Measurements from ENCODE around the gene GPC4. TPM values are rescaled to one million over a fixed set of nuclear protein-coding genes. Genes with fewer than 3 reads are reported as not detected.

Gene GPC4
- total and polyA plus RNA-seq, 7 donors, result 7.3 to 22.0 (median 12.3) TPM

- intact Hi-C loops (cut with DNase I), result no loop called here
- H3K9me3 ChIP-seq, result no peaks in the 10 kb centered on the region
- no peaks in the 10 kb centered on the region for H3K4me1 ChIP-seq
- no peaks in the 10 kb centered on the region for H3K36me3 ChIP-seq (ENCODE audit: insufficient read depth in 1 of 2, low read depth in 1 of 2)
- no peak for ATAC-seq
- DNase-seq, result no peak
- TF ChIP-seq CTCF (IDR thresholded peaks at IDR 0.05), result no peak
- H3K27ac ChIP-seq, result no peak overlapping the region
- WGBS, 3 donors, result 60 to 74% (median 72%) methylated on average over 11 of the region's 11 CpGs
- H3K27me3 ChIP-seq (ENCODE audit: insufficient read depth in 3 of 3, low read length in 2 of 3), result no peaks in the 10 kb centered on the region
- H3K4me3 ChIP-seq, result no peak overlapping the region
These were observed 24.9 kb upstream of the GPC4 start for GRCh38 chrX:133440081-133440796.

GRCh38 chrX:133437766-133438165 is 22.5 kb upstream of the GPC4 start:
- no peak for DNase-seq
- Histone ChIP-seq H3K36me3 (ENCODE audit: insufficient read depth in 1 of 2, low read depth in 1 of 2) (no peaks in the 10 kb centered on the region), H3K4me1 (no peaks in the 10 kb centered on the region), H3K27ac (no peak overlapping the region), H3K9me3 (no peaks in the 10 kb centered on the region), H3K27me3 (ENCODE audit: insufficient read depth in 3 of 3, low read length in 2 of 3) (no peaks in the 10 kb centered on the region), H3K4me3 (no peak overlapping the region)
- ATAC-seq, result no peak
- 61 to 92% (median 89%) methylated on average over 2 of the region's 2 CpGs for WGBS, 3 donors
- no peak for TF ChIP-seq CTCF (IDR thresholded peaks at IDR 0.05)
- intact Hi-C loops (cut with DNase I), result loop anchor here in 1 of 2 donors (1.0 kb wide), 1 partner anchor 17 kb away; no protein-coding TSS in a partner anchor

GRCh38 chrX:133437356-133437755 is 22.1 kb upstream of the GPC4 start:
- Histone ChIP-seq H3K27me3 (ENCODE audit: insufficient read depth in 3 of 3, low read length in 2 of 3) (no peaks in the 10 kb centered on the region), H3K36me3 (ENCODE audit: insufficient read depth in 1 of 2, low read depth in 1 of 2) (no peaks in the 10 kb centered on the region), H3K9me3 (no peaks in the 10 kb centered on the region), H3K4me3 (no peak overlapping the region), H3K27ac (no peak overlapping the region), H3K4me1 (no peaks in the 10 kb centered on the region)
- 45 to 59% (median 53%) methylated on average over 4 of the region's 4 CpGs for WGBS, 3 donors
- intact Hi-C loops (cut with DNase I), result no loop called here
- no peak for TF ChIP-seq CTCF (IDR thresholded peaks at IDR 0.05)
- DNase-seq (no peak), ATAC-seq (no peak)

GRCh38 chrX:133435544-133436124 is 20.3 kb upstream of the GPC4 start:
- no peak for ATAC-seq
- no peaks in the 10 kb centered on the region for H3K9me3 ChIP-seq
- TF ChIP-seq CTCF (IDR thresholded peaks at IDR 0.05), result no peak
- no peaks in the 10 kb centered on the region for H3K36me3 ChIP-seq (ENCODE audit: insufficient read depth in 1 of 2, low read depth in 1 of 2)
- no peak for DNase-seq
- H3K4me1 ChIP-seq, result no peaks in the 10 kb centered on the region
- WGBS, 3 donors, result 44 to 84% (median 76%) methylated on average over 5 to 6 of the region's 6 CpGs
- no peak overlapping the region for H3K27ac ChIP-seq
- H3K27me3 ChIP-seq (ENCODE audit: insufficient read depth in 3 of 3, low read length in 2 of 3), result no peaks in the 10 kb centered on the region
- intact Hi-C loops (cut with DNase I), result no loop called here
- no peak overlapping the region for H3K4me3 ChIP-seq

Data from psoas muscle (tissue), 8 donors.